SK-N-SH treated with all-trans-retinoic acid at 6 μM for 48 hours (cell line): ENCODE measurements around the gene TMPRSS6.

ENCODE experiments used
- ATAC-seq: fragments of 200-7000 bp; cut with Tn5 transposase; 3 replicates; pipeline ENCODE4 v1.9.1; 2020; ENCODE audit warnings: mild to moderate bottlenecking, moderate library complexity
- ARNTL ChIP-seq: fragments of 450-650 bp; formaldehyde crosslinking; IDR thresholded peaks from 2 replicates; pipeline ENCODE4 v1.5.0; 2020; ENCODE audit warnings: low read depth, mild to moderate bottlenecking, moderate library complexity, borderline replicate concordance
- BACH2 ChIP-seq: fragments of 250-450 bp; sonication (Bioruptor Pico); IDR thresholded peaks from 2 replicates; pipeline ENCODE4 v1.9.0; 2021; ENCODE audit warnings: mild to moderate bottlenecking, borderline replicate concordance
- CSRNP3 ChIP-seq: fragments of 250-450 bp; sonication (Bioruptor Pico); IDR thresholded peaks from 2 replicates; pipeline ENCODE4 v1.5.1; 2021; ENCODE audit warnings: mild to moderate bottlenecking, moderate library complexity
- ESRRG ChIP-seq: fragments of 250-450 bp; sonication (Bioruptor Pico); IDR thresholded peaks from 2 replicates; pipeline ENCODE4 v1.6.1; 2021; ENCODE audit warnings: mild to moderate bottlenecking
- ISL1 ChIP-seq: fragments of 250-450 bp; sonication (Bioruptor Pico); IDR thresholded peaks from 2 replicates; pipeline ENCODE4 v2.1.2; 2022; ENCODE audit warnings: mild to moderate bottlenecking, moderate library complexity
- PPARA ChIP-seq: fragments of 250-450 bp; sonication (Bioruptor Pico); IDR thresholded peaks from 2 replicates; pipeline ENCODE4 v1.5.0; 2020; ENCODE audit warnings: mild to moderate bottlenecking, borderline replicate concordance
- TOX ChIP-seq: fragments of 250-450 bp; sonication (Bioruptor Pico); IDR thresholded peaks from 2 replicates; pipeline ENCODE4 v1.8.0; 2021; ENCODE audit warnings: mild to moderate bottlenecking, moderate library complexity, borderline replicate concordance
- ZFP3 ChIP-seq: fragments of 250-450 bp; sonication (Bioruptor Pico); IDR thresholded peaks from 2 replicates; pipeline ENCODE4 v1.5.0; 2020; ENCODE audit warnings: mild to moderate bottlenecking, moderate library complexity
- ZFP30 ChIP-seq: fragments of 450-650 bp; formaldehyde crosslinking; IDR thresholded peaks from 2 replicates; pipeline ENCODE4 v1.5.0; 2022; ENCODE audit warnings: mild to moderate bottlenecking, moderate library complexity
- ZNF565 ChIP-seq: fragments of 450-650 bp; formaldehyde crosslinking; conservative IDR thresholded peaks from 2 replicates; pipeline ENCODE4 v1.5.0; 2020; ENCODE audit warnings: low read depth, mild to moderate bottlenecking, moderate library complexity
- ZNF70 ChIP-seq: fragments of 450-650 bp; formaldehyde crosslinking; IDR thresholded peaks from 2 replicates; pipeline ENCODE4 v1.5.0; 2020; ENCODE audit warnings: mild to moderate bottlenecking, moderate library complexity
- ZNF8 ChIP-seq: fragments of 450-650 bp; formaldehyde crosslinking; IDR thresholded peaks from 2 replicates; pipeline ENCODE4 v1.5.0; 2020; ENCODE audit warnings: mild to moderate bottlenecking, moderate library complexity
- TF ChIP-seq, protein P1 (sequence below): fragments of 250-450 bp; sonication (Bioruptor Pico); IDR thresholded peaks from 2 replicates; pipeline ENCODE4 v1.5.0; 2020; ENCODE audit warnings: mild to moderate bottlenecking, moderate library complexity
- TF ChIP-seq, protein P2 (sequence below): fragments of 250-450 bp; sonication (Bioruptor Pico); IDR thresholded peaks from 2 replicates; pipeline ENCODE4 v1.8.0; 2021; ENCODE audit warnings: low read depth, mild to moderate bottlenecking, moderate library complexity, borderline replicate concordance
- TF ChIP-seq, protein P3 (sequence below): fragments of 250-450 bp; sonication (Bioruptor Pico); IDR thresholded peaks from 2 replicates; pipeline ENCODE4 v1.5.1; 2020; ENCODE audit warnings: low read depth, mild to moderate bottlenecking, moderate library complexity
- TF ChIP-seq, protein P4 (sequence below): fragments of 250-450 bp; sonication (Bioruptor Pico); IDR thresholded peaks from 2 replicates; pipeline ENCODE4 v1.8.0; 2020; ENCODE audit warnings: mild to moderate bottlenecking, moderate library complexity, borderline replicate concordance

Gene TMPRSS6

DNA sequence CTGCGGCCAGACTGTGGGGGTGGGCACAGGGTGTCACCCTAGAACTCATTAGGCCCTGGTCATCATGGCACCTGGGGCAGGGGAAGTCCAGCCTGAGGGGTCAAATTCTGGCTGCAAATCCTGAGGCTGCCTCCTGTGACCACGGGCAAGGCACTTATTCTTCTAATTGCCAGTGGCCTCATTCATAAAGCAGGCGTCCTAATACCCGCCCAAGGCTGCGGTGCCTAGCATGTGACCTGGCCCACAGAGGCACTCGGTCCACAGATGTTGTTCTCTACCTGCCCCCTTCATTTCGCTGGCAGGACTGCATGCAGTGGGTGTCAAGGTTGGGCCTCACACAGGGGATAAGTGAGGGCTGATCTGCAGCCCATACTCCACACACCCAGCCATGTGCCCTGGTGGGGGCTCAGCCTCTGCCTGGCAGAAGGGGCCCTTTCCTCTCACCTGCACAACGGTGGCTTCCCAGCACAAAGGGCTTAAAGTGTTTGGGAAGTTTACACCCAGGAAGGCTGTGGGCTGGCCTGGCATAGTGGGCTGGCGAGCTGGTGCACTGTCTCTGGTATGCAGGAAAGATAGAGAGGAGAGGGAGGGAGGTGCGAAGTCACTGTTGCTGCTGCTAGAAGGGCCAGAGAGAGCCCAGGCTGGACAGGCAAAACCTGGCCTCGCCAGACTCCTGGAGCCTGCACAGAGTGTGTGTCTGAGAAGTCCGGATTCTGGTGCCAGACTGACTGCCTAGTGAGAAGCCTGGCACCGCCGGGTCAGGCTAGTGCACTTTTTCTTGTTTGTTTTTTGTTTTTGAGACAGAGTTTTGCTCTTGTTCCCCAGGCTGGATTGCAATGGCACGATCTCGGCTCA, 86.8 kb downstream of the TMPRSS6 start:
- no peak for TF ChIP-seq PPARA (CRISPR knock-in tag)
- TF ChIP-seq, protein P1, sequence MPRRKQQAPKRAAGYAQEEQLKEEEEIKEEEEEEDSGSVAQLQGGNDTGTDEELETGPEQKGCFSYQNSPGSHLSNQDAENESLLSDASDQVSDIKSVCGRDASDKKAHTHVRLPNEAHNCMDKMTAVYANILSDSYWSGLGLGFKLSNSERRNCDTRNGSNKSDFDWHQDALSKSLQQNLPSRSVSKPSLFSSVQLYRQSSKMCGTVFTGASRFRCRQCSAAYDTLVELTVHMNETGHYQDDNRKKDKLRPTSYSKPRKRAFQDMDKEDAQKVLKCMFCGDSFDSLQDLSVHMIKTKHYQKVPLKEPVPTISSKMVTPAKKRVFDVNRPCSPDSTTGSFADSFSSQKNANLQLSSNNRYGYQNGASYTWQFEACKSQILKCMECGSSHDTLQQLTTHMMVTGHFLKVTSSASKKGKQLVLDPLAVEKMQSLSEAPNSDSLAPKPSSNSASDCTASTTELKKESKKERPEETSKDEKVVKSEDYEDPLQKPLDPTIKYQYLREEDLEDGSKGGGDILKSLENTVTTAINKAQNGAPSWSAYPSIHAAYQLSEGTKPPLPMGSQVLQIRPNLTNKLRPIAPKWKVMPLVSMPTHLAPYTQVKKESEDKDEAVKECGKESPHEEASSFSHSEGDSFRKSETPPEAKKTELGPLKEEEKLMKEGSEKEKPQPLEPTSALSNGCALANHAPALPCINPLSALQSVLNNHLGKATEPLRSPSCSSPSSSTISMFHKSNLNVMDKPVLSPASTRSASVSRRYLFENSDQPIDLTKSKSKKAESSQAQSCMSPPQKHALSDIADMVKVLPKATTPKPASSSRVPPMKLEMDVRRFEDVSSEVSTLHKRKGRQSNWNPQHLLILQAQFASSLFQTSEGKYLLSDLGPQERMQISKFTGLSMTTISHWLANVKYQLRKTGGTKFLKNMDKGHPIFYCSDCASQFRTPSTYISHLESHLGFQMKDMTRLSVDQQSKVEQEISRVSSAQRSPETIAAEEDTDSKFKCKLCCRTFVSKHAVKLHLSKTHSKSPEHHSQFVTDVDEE (CRISPR knock-in tag): no peak
- TF ChIP-seq, protein P2, sequence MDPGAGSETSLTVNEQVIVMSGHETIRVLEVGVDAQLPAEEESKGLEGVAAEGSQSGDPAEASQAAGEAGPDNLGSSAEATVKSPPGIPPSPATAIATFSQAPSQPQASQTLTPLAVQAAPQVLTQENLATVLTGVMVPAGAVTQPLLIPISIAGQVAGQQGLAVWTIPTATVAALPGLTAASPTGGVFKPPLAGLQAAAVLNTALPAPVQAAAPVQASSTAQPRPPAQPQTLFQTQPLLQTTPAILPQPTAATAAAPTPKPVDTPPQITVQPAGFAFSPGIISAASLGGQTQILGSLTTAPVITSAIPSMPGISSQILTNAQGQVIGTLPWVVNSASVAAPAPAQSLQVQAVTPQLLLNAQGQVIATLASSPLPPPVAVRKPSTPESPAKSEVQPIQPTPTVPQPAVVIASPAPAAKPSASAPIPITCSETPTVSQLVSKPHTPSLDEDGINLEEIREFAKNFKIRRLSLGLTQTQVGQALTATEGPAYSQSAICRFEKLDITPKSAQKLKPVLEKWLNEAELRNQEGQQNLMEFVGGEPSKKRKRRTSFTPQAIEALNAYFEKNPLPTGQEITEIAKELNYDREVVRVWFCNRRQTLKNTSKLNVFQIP (CRISPR knock-in tag): no peak
- no peak for TF ChIP-seq ZNF565 (CRISPR knock-in tag)
- TF ChIP-seq BACH2 (CRISPR knock-in tag): no peak
- no peak for TF ChIP-seq ARNTL (CRISPR knock-in tag)
- no peak for TF ChIP-seq ESRRG (CRISPR knock-in tag)
- TF ChIP-seq, protein P3, sequence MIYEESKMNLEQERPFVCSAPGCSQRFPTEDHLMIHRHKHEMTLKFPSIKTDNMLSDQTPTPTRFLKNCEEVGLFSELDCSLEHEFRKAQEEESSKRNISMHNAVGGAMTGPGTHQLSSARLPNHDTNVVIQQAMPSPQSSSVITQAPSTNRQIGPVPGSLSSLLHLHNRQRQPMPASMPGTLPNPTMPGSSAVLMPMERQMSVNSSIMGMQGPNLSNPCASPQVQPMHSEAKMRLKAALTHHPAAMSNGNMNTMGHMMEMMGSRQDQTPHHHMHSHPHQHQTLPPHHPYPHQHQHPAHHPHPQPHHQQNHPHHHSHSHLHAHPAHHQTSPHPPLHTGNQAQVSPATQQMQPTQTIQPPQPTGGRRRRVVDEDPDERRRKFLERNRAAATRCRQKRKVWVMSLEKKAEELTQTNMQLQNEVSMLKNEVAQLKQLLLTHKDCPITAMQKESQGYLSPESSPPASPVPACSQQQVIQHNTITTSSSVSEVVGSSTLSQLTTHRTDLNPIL: no peak
- TF ChIP-seq ZNF70: no peak
- TF ChIP-seq, protein P4, sequence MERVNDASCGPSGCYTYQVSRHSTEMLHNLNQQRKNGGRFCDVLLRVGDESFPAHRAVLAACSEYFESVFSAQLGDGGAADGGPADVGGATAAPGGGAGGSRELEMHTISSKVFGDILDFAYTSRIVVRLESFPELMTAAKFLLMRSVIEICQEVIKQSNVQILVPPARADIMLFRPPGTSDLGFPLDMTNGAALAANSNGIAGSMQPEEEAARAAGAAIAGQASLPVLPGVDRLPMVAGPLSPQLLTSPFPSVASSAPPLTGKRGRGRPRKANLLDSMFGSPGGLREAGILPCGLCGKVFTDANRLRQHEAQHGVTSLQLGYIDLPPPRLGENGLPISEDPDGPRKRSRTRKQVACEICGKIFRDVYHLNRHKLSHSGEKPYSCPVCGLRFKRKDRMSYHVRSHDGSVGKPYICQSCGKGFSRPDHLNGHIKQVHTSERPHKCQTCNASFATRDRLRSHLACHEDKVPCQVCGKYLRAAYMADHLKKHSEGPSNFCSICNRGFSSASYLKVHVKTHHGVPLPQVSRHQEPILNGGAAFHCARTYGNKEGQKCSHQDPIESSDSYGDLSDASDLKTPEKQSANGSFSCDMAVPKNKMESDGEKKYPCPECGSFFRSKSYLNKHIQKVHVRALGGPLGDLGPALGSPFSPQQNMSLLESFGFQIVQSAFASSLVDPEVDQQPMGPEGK (CRISPR knock-in tag): no peak
- TF ChIP-seq ISL1: no peak
- TF ChIP-seq ZFP3 (CRISPR knock-in tag): no peak
- ATAC-seq: no peak

GRCh38 chr22:37021710-37022482, 87.6 kb downstream of the TMPRSS6 start:
- ATAC-seq: peak; percentile 24; the same call in 1 of the 3 replicates
- TF ChIP-seq ARNTL (CRISPR knock-in tag) (no peak), ZNF565 (CRISPR knock-in tag) (no peak)

DNA sequence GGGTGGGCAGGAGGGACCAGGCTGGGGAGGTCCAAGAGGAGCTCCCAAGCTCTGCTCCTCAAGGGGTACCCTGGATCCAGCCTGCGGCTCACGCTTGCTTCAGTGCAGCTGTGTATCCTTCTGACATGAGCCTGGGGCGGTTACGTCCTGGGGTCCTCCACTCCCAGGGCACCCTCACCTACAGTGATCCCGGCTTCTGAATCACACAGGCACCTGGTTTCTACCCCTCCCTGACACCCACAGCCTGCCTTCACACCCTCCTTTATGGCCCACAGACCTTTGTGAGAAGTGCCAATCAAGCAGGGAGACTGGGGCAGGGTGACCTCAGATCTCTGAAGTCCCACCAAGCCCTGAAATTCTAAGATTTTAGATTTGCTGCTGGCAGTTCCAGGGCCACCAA, 88.5 kb downstream of the TMPRSS6 start:
- no peak for TF ChIP-seq ARNTL (CRISPR knock-in tag)
- TF ChIP-seq, protein P4 (CRISPR knock-in tag): no peak
- TF ChIP-seq ZNF70: no peak
- no peak for TF ChIP-seq TOX (CRISPR knock-in tag)
- TF ChIP-seq, all 23 proteins: peak for 0
- ATAC-seq: no peak

GRCh38 chr22:37020192-37020479, 89.4 kb downstream of the TMPRSS6 start:
- TF ChIP-seq ZNF8 (no peak), ESRRG (CRISPR knock-in tag) (no peak), CSRNP3 (CRISPR knock-in tag) (no peak), ZFP3 (CRISPR knock-in tag) (no peak), BACH2 (CRISPR knock-in tag) (no peak), TOX (CRISPR knock-in tag) (no peak), ZNF565 (CRISPR knock-in tag) (no peak), ZFP30 (CRISPR knock-in tag) (no peak)
- TF ChIP-seq, protein P3: no peak
- TF ChIP-seq, protein P4 (CRISPR knock-in tag): no peak
- ATAC-seq: peak; percentile 61
